K562 (cell line): Measurements from ENCODE around the gene DPH5. TPM values are rescaled to one million over a fixed set of nuclear protein-coding genes. Genes with fewer than 3 reads are reported as not detected.

ENCODE experiments used
- ATAC-seq: fragments of 200-7000 bp; cut with Tn5 transposase; 3 replicates; pipeline ENCODE4 v1.9.1; 2020; ENCODE audit warnings: moderate library complexity
- BruUV-seq: library from RNA; stranded (reverse); fragments of 400-500 nt; replicated peaks from 2 replicates; lab custom pipeline; 2021; lab: Mats Ljungman, UMichigan
- CTCF ChIA-PET: fragments of 300-600 bp; formaldehyde crosslinking; extraction: SDS; loops from one replicate; lab custom pipeline; 2021; ENCODE audit warnings: low intra/inter-chr PET ratio; lab: Yijun Ruan, JAX
- POLR2A ChIA-PET: fragments of 300-600, 350-650 bp; sonication (Branson Sonifier 250); formaldehyde crosslinking; extraction: SDS; loops from one replicate; lab custom pipeline; 2021; ENCODE audit warnings: antibody characterized with exemption, inconsistent platforms; lab: Yijun Ruan, JAX
- DNase-seq, 4 experiments: peaks; one replicate each; pipeline versions ENCODE4 v3.0.0 to v3.0.0-alpha.2; 2011 to 2018; ENCODE audit warnings: low spot score in 3 of 4, mixed read lengths in 3 of 4; ENCODE audit errors: extremely low read depth in 1 of 4
- FAIRE-seq: peaks from 2 replicates; lab custom pipeline; 2011; peaks lifted over from hg19 to GRCh38; lab: Jason Lieb, UNC
- H2AFZ ChIP-seq: 2 replicates; pipeline ENCODE4 v1.6.0; 2011; ENCODE audit warnings: low read depth, low read length, control low read depth, inconsistent platforms
- H3K27ac ChIP-seq: fragments of 200-600 bp; 3 replicates; pipeline ENCODE4 v1.8.0; 2011; ENCODE audit warnings: low read depth, mild to moderate bottlenecking, control low read depth, inconsistent platforms, low read length, moderate library complexity, mixed read lengths; ENCODE audit errors: extremely low read depth
- H3K27me3 ChIP-seq, 2 experiments: fragments of 300-600 bp in 1 of 2; 2 replicates in 1 of 2; 3 replicates in 1 of 2; pipeline versions ENCODE4 v1.6.0 to v1.8.0; 2011; ENCODE audit warnings: inconsistent platforms in 2 of 2, low read length in 2 of 2, mild to moderate bottlenecking in 1 of 2, mixed read lengths in 1 of 2, moderate library complexity in 1 of 2; ENCODE audit not compliant: control insufficient read depth in 2 of 2, insufficient read depth in 2 of 2
- H3K36me3 ChIP-seq: fragments of 300-600 bp; 3 replicates; pipeline ENCODE4 v1.8.0; 2011; ENCODE audit warnings: mild to moderate bottlenecking, low read length, inconsistent platforms; ENCODE audit not compliant: control insufficient read depth, insufficient read depth
- H3K4me1 ChIP-seq, 2 experiments: fragments of 200-600 bp in 1 of 2; replicated peaks in 1 of 2; 2 replicates in 1 of 2; 3 replicates in 1 of 2; pipeline versions ENCODE4 v1.5.1 to v1.8.0; 2011; ENCODE audit warnings: inconsistent platforms in 2 of 2, low read length in 2 of 2, mild to moderate bottlenecking in 1 of 2, mixed read lengths in 1 of 2, moderate library complexity in 1 of 2; ENCODE audit not compliant: control insufficient read depth in 2 of 2, insufficient read depth in 2 of 2
- H3K4me2 ChIP-seq: 2 replicates; pipeline ENCODE4 v1.6.1; 2011; ENCODE audit warnings: low read length, control low read depth, inconsistent platforms, mixed read lengths; ENCODE audit not compliant: insufficient read depth
- H3K4me3 ChIP-seq: fragments of 200-600 bp; sonication (generic), shearing (Covaris generic); 2 replicates; pipeline ENCODE4 v1.5.1; 2016; ENCODE audit warnings: control low read depth, inconsistent platforms
- H3K79me2 ChIP-seq: fragments of 200-600 bp; 3 replicates; pipeline ENCODE4 v1.8.0; 2011; ENCODE audit warnings: low read length, inconsistent platforms; ENCODE audit not compliant: control insufficient read depth, insufficient read depth
- H3K9ac ChIP-seq, 2 experiments: 2 replicates each; pipeline versions ENCODE4 v1.6.0 to v1.6.1; 2011; ENCODE audit warnings: low read depth in 2 of 2, low read length in 2 of 2, control low read depth in 1 of 2, inconsistent platforms in 1 of 2, mild to moderate bottlenecking in 1 of 2, mixed read lengths in 1 of 2; ENCODE audit not compliant: insufficient read depth in 1 of 2
- H3K9me1 ChIP-seq: one replicate; pipeline ENCODE4 v1.6.0; 2011; ENCODE audit warnings: inconsistent platforms, mild to moderate bottlenecking, low read length, moderate library complexity; ENCODE audit not compliant: control insufficient read depth, insufficient read depth
- H3K9me3 ChIP-seq: replicated peaks from 2 replicates; pipeline ENCODE4 v1.5.1; 2011; ENCODE audit warnings: low read depth, low read length, inconsistent platforms; ENCODE audit not compliant: control insufficient read depth, insufficient read depth
- H4K20me1 ChIP-seq: replicated peaks from 2 replicates; pipeline ENCODE4 v1.6.1; 2011; ENCODE audit warnings: low read length, inconsistent platforms, mixed read lengths; ENCODE audit not compliant: control insufficient read depth, insufficient read depth
- BMI1 ChIP-seq: fragments of 150-350 bp; IDR thresholded peaks from 2 replicates; pipeline ENCODE4 v1.6.1; 2014; ENCODE audit warnings: low read length
- BRCA1 ChIP-seq, 2 experiments: fragments of 450-650 bp in 1 of 2; sonication (generic) in 1 of 2; formaldehyde crosslinking in 1 of 2; IDR thresholded peaks; 2 replicates each; pipeline versions ENCODE4 v1.5.0 to v1.6.1; 2017 to 2020; ENCODE audit warnings: mild to moderate bottlenecking in 1 of 2, missing genetic modification reagents in 1 of 2
- CBX5 ChIP-seq: IDR thresholded peaks from 2 replicates; pipeline ENCODE4 v1.6.1; 2014; ENCODE audit warnings: low read depth, borderline replicate concordance
- DMBX1 ChIP-seq: fragments of 250-450 bp; sonication (Bioruptor Pico); IDR thresholded peaks from 2 replicates; pipeline ENCODE4 v1.8.0; 2022; ENCODE audit warnings: inconsistent platforms, mild to moderate bottlenecking, moderate library complexity, borderline replicate concordance
- HDAC6 ChIP-seq: IDR thresholded peaks from 2 replicates; pipeline ENCODE4 v1.6.1; 2012; ENCODE audit warnings: low read depth, mild to moderate bottlenecking, control low read depth, inconsistent platforms, low read length, moderate library complexity
- HEY1 ChIP-seq: fragments of 250-450 bp; sonication (Bioruptor Pico); IDR thresholded peaks from 2 replicates; pipeline ENCODE4 v1.5.0; 2020; ENCODE audit warnings: mild to moderate bottlenecking, moderate library complexity, borderline replicate concordance
- ID3 ChIP-seq, 2 experiments: fragments of 250-450 bp in 1 of 2; fragments of 450-650 bp in 1 of 2; sonication (Bioruptor Pico) in 1 of 2; IDR thresholded peaks; 2 replicates each; pipeline versions ENCODE4 v1.6.1 to v1.8.0; 2016 to 2021; ENCODE audit warnings: mild to moderate bottlenecking in 2 of 2, moderate library complexity in 2 of 2, missing compliant biosample characterization in 1 of 2, missing genetic modification characterization in 1 of 2
- MXI1 ChIP-seq: IDR thresholded peaks from 2 replicates; pipeline ENCODE4 v1.6.1; 2011; ENCODE audit warnings: low read depth, mild to moderate bottlenecking, improper control_type of control experiment, low read length
- OTX1 ChIP-seq: fragments of 450-650 bp; formaldehyde crosslinking; IDR thresholded peaks from 2 replicates; pipeline ENCODE4 v1.4.0; 2022; ENCODE audit warnings: mild to moderate bottlenecking
- STAT5A ChIP-seq: IDR thresholded peaks from 2 replicates; pipeline ENCODE4 v1.6.1; 2012; ENCODE audit warnings: low read length, inconsistent platforms, borderline replicate concordance
- TBL1XR1 ChIP-seq, 2 experiments: IDR thresholded peaks; 2 replicates each; pipeline ENCODE4 v1.6.1; 2012; ENCODE audit warnings: improper control_type of control experiment in 2 of 2, low read length in 2 of 2, mild to moderate bottlenecking in 1 of 2
- TCF7L2 ChIP-seq: fragments of 150-350 bp; IDR thresholded peaks from 2 replicates; pipeline ENCODE4 v1.6.1; 2016; ENCODE audit warnings: low read depth, mild to moderate bottlenecking, low read length, moderate library complexity
- ZBTB12 ChIP-seq: fragments of 250-450 bp; sonication (Bioruptor Pico); IDR thresholded peaks from 2 replicates; pipeline ENCODE4 v1.4.0; 2020
- ZBTB34 ChIP-seq: fragments of 250-450 bp; sonication (Bioruptor Pico); IDR thresholded peaks from 2 replicates; pipeline ENCODE4 v1.8.0; 2021; ENCODE audit warnings: mild to moderate bottlenecking, moderate library complexity
- ZNF384 ChIP-seq: IDR thresholded peaks from 2 replicates; pipeline ENCODE4 v1.6.1; 2012; ENCODE audit warnings: low read depth, low read length, improper control_type of control experiment
- ZNF445 ChIP-seq: fragments of 250-450 bp; sonication (Bioruptor Pico); IDR thresholded peaks from 2 replicates; pipeline ENCODE4 v1.4.0; 2020; ENCODE audit warnings: low read depth, mild to moderate bottlenecking, moderate library complexity
- ZNF586 ChIP-seq: fragments of 450-650 bp; formaldehyde crosslinking; conservative IDR thresholded peaks from 2 replicates; pipeline ENCODE4 v1.4.0; 2020; ENCODE audit warnings: mild to moderate bottlenecking, moderate library complexity
- ZNF668 ChIP-seq: fragments of 250-450 bp; sonication (Bioruptor Pico); IDR thresholded peaks from 2 replicates; pipeline ENCODE4 v1.8.0; 2022; ENCODE audit warnings: mild to moderate bottlenecking, inconsistent platforms
- WGBS: fragments of 100-300 bp; shearing (Covaris generic); methylation state at CpG from one replicate; pipeline ENCODE4 v1.1.6; 2016; ENCODE audit warnings: low coverage, mixed read lengths; ENCODE audit not compliant: insufficient coverage; ENCODE audit errors: missing lambda C conversion rate; 5-methylcytosine and 5-hydroxymethylcytosine counted together
- in situ Hi-C: fragments of 300-500 bp; cut with MboI; formaldehyde crosslinking; loops from 4 replicates; pipeline ENCODE4 v1.15.0; 2018; ENCODE audit warnings: inconsistent platforms, mixed read lengths
- intact Hi-C: fragments of 100-400 bp; cut with micrococcal nuclease; formaldehyde crosslinking; loops from 2 replicates; pipeline ENCODE4 v1.14.2; 2022
- polyA plus RNA-seq, 8 experiments: library from polyadenylated mRNA; depleted of rRNA in 4 of 8; stranded (reverse) in 5 of 8; unstranded in 3 of 8; fragments of >200 nt; fragmentation: Nextera tagmentation in 2 of 8; fragmentation: Illumina TruSeq in 1 of 8; extraction: Ambion mirVana in 2 of 8; extraction: Trizol in 1 of 8; gene quantifications; 2 replicates each; pipeline versions ENCODE4 v1.2.1 to v1.2.3, GENCODE V29; 2011 to 2014; ENCODE audit warnings: inconsistent platforms in 1 of 8, missing spikeins in 1 of 8
- total RNA-seq, 7 experiments: library from RNA; depleted of rRNA in 6 of 7; stranded (reverse); fragments of >200 nt in 6 of 7; fragmentation: Illumina TruSeq in 2 of 7; extraction: Trizol in 2 of 7; gene quantifications; 2 replicates each; pipeline versions ENCODE4 v1.2.1 to v1.2.3, GENCODE V29; 2011 to 2021; ENCODE audit warnings: low replicate concordance in 1 of 7

DPH5 gene
- total and polyA plus RNA-seq, 9 of the 15 experiments (the other 6 are each of a cell fraction or from before 2014, with no cell fraction given) = 37.6 to 159 (median 89.7) TPM

DNA sequence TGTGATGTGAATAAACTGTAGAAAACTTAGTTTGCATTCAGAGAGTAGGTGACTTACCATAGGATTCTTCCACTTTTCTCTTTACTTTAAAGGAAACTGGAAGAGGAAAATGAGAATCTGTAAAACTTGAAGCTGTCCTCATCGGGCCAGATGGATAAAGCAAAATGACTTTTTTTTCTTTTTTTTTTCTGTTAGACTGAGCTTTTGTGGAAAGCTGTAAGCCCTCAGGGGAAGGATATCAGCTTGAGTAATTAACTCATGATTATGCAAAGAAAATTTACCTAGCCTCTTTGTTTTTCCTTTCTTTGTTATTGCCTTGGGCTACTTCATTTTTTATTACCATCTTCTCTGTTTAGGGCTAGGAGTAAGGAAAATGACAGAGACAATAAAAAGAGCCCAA is 53.4 kb downstream of the DPH5 start:
- CTCF ChIA-PET = no interaction called here

GRCh38 chr1:100971021-100971420 is 54.6 kb downstream of the DPH5 start:
- H3K9me1 ChIP-seq = no peaks in the 10 kb centered on the region
- H3K9ac ChIP-seq = peak overlapping the region in 1 of 2 experiments; percentile 14; a peak in 1 of 4 replicates
- H3K4me1 ChIP-seq = peaks cover 0 to 7% of the 10 kb centered on the region in 2 experiments; a peak in 1 of 5 replicates
- intact Hi-C loops = no loop called here
- in situ Hi-C loops = no loop called here
- DNase-seq (no peak), ATAC-seq (peak; percentile 69), FAIRE-seq (no peak)
- peaks cover 36% of the 10 kb centered on the region; the same call in 2 of the 3 replicates for H3K36me3 ChIP-seq
- no peak overlapping the region for H3K4me2 ChIP-seq
- CTCF ChIA-PET = no interaction called here
- H3K27me3 ChIP-seq = no peaks in the 10 kb centered on the region
- POLR2A ChIA-PET = no interaction called here
- no TSS peak for BruUV-seq
- H3K4me3 ChIP-seq = no peak overlapping the region
- no peaks in the 10 kb centered on the region for H4K20me1 ChIP-seq
- no peak overlapping the region for H3K27ac ChIP-seq
- WGBS = 62% methylated on average over 1 of the region's 1 CpG
- no peaks in the 10 kb centered on the region for H3K9me3 ChIP-seq
- no peaks in the 10 kb centered on the region for H3K79me2 ChIP-seq
- peak overlapping the region; percentile 47; the same call in 1 of the 2 replicates for H2AFZ ChIP-seq
- TF ChIP-seq ZBTB34 (CRISPR knock-in tag) = no peak
- TF ChIP-seq ZNF445 (CRISPR knock-in tag) = no peak
- no peak for TF ChIP-seq ZBTB12 (CRISPR knock-in tag)
- TF ChIP-seq ZNF384 = no peak
- no peak for TF ChIP-seq ZNF668 (CRISPR knock-in tag)
- TF ChIP-seq ID3 (CRISPR knock-in tag; IDR thresholded peaks at IDR 0.05) = no peak
- no peak for TF ChIP-seq ID3 (tag; IDR thresholded peaks at IDR 0.05)
- no peak for TF ChIP-seq DMBX1
- TF ChIP-seq BMI1 = no peak
- no peak for TF ChIP-seq TBL1XR1 (IDR thresholded peaks at IDR 0.05; ENCODE audit: low read length in 2 of 2)
- no peak for TF ChIP-seq TCF7L2
- TF ChIP-seq CBX5 = no peak

More for the DNA sequence above, 53.4 kb downstream of the DPH5 start:
- H3K4me3 ChIP-seq = no peak overlapping the region
- no peaks in the 10 kb centered on the region for H3K27me3 ChIP-seq
- DNase-seq (no peak), ATAC-seq (no peak), FAIRE-seq (no peak)
- 100% methylated on average over 1 of the region's 1 CpG for WGBS
- POLR2A ChIA-PET = no interaction called here
- H3K4me2 ChIP-seq = no peak overlapping the region
- no peak overlapping the region for H3K27ac ChIP-seq
- H2AFZ ChIP-seq = no peak overlapping the region
- no peaks in the 10 kb centered on the region for H3K79me2 ChIP-seq
- intact Hi-C loops (no loop called here), in situ Hi-C loops (no loop called here)
- no peaks in the 10 kb centered on the region for H4K20me1 ChIP-seq
- TF ChIP-seq STAT5A (no peak), OTX1 (CRISPR knock-in tag) (no peak), ZNF586 (CRISPR knock-in tag) (no peak), MXI1 (no peak), HEY1 (no peak), HDAC6 (no peak), BRCA1 (IDR thresholded peaks at IDR 0.05) (no peak), BRCA1 (CRISPR knock-in tag; IDR thresholded peaks at IDR 0.05) (no peak)
- BruUV-seq = no TSS peak
- no peaks in the 10 kb centered on the region for H3K9me1 ChIP-seq
- no peaks in the 10 kb centered on the region for H3K9me3 ChIP-seq
- H3K9ac ChIP-seq = no peak overlapping the region
- peaks cover 32% of the 10 kb centered on the region; the same call in 2 of the 3 replicates for H3K36me3 ChIP-seq
- H3K4me1 ChIP-seq = peaks cover 0 to 7% of the 10 kb centered on the region in 2 experiments; a peak in 1 of 5 replicates
